Stimulated activated CD8-positive, alpha-beta memory T cell treated with anti-CD3 and anti-CD28 coated beads, Interleukin-12 subunit alpha, Interleukin-12 subunit beta, amount 100 ng/mL, for 4 hours (primary cell): Measurements from ENCODE around the gene PITRM1.
"Not testable (repeated sequence)": the region's sequence is repeated elsewhere in the genome, so short reads cannot be mapped to it uniquely, and the experiment has no call there.

ENCODE experiments used
- DNase-seq: peaks from one replicate; pipeline ENCODE4 v3.0.0-alpha.2; 2020; ENCODE audit warnings: low read depth

PITRM1 gene

DNA sequence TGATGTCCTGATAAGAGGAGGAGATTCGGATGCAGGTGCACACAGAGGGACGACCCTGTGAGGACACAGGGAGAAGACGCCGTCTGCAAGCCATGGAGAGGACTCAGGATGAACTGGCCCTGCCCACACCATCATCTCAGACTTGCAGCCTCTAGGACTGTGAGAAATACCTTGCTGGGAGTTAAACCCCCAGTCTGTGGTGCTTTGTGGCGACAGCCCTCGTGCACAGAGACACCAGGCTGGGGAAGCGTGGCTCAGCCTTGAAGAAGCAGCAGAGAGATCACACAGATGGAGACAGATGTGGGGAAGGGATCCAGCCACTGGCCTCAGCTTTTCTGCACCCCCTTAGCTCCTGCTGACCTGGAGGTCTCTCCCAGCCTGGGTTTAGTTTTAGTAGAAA is 26.3 kb upstream of the PITRM1 start:
- no peak for DNase-seq

DNA sequence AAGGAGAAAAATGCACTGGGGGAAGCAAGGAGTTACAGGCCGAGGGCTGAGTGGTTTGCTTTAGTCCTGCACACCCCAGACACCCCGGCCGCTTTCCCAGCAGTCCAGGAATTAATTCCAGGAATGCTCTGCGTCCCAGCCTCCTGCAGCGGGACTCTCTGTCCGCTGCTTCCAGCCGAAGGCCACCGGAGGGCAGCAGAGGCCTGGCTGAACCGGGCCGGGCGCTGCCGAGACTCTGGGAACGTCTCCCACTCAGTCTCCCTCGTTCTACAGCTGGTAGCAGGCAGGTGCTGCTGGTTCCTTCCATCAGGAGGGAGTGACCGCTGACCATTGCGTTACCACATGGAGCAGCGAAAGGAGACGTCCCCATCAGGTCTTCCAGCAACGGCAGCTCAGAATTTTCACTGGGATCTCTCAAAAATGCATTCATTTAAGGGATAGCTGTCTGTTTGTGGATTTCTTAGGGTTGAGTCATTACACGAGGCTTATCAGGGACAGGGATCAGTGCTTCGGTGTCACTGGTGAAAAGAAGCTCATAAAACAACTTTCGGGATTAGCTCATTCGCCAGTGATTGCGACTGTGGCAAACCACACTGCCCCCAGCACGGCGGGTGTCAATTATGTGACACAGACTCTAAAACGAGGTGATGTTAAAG is 24.9 kb upstream of the PITRM1 start:
- peak; percentile 43 for DNase-seq

DNA sequence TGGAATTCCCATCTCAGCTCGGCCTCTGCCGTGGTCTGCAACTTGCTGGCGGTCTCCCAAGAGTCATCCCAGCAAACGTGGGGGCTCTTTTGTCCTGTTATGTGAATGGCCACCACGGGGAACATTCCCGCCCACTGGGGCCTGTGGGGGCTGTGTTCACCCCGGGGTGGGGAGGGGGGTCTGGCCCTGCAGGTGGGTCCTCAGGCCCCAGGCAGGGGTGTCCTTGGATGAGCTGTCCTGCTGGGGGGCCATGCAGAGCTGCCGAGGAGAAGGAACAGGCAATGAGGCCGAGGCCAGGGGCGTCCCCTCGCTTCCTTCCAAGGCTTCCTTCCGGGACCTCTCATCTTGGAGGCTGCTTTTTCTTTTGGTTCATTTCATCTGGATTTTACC is 24.4 kb upstream of the PITRM1 start:
- no peak for DNase-seq

DNA sequence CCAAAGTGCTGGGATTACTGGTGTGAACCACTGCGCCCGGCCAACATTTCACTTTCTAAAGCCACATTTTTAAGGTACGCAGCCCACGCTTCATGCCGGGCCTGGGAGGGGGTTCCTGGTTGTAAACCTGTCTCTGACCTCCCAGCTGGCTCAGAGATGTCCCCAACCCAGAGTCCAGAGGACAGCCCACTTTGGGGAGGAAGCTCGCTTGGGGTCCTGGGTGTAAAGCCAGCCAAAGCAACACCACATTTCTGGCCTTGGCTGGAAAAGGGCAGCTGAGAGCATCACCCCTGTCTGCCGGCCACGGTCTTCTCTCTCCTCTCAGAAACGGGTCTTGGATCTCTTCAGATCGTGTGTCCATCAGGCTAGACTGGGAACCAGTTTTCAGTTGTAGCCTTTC is 23.9 kb upstream of the PITRM1 start:
- no peak for DNase-seq

DNA sequence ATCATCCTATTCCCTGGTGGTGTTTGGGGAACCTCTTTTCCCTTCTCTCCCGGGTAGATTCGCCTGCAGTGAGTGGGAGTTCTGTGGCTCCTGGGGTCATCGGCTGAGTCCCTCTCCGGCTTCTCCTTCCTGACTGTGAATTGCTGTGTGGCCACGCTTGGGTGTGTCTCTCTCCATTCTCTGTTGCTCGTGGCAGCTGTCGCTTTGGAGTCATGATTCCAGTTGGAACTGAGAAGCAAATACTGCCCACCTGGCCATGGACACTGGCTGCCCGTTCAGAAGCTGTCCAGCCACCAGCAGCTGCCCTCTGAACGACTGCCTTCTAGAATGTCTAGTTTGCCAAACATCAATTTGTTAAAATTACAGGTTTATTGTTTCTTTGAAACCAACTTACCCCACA is 23.1 kb upstream of the PITRM1 start:
- no peak for DNase-seq

DNA sequence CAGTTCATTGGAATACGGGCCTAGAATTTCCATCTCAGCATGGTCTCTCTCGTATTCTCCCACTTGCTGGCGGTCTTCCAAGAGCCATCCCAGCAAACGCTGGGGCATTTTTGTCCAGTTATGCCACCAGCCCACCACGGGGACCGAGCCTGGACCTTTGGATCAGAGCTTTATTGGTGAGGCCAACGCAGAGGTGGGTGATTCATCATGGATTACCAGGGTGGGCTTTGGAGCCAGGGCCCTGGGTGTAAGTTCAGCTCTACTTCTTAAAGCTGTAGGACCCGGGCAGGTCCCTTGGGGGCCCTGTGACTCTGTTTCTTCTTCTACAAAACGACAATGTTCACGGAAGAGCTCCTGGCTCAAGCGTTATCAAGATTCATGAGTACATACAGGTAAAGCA is 22.7 kb upstream of the PITRM1 start:
- no peak for DNase-seq

DNA sequence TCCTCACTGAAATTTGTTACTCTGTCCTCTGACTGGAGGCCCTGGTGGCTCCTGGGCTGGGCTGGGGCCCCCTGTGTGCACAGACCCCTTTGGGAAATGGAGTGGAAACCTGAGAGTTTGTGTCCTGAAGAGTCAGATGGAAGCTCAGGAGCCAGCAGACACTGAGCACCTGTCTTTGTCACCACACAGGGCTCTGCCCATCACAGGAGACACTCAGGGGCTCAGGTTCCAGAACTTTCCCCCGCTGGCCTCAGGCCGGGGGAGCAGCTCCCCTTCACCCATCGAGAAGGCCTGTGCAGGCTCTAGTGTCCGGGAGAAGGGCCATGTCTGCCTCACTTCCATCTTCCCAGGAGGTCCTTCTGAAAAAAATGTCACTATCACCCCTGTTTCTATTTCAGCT is 22.3 kb upstream of the PITRM1 start:
- no peak for DNase-seq

DNA sequence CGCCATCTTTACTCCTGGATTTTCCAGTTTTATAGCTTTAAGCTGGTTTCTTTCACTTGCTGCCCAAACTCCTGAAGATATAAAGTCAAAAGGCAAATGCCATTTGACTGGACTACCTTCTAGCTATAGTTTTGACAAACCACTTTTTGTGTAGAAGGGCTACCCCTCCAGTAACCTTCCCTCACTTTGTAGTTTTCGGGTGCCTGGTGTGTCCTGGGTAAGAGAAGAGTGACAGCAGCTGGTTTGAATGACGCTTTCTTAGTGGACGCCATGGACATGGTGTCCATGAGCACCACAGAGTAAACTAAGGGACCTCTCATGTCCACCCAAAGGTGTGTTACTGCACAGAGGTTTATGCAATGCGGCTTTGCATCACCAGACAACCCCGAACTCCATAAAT is 21.2 kb upstream of the PITRM1 start:
- no peak for DNase-seq

DNA sequence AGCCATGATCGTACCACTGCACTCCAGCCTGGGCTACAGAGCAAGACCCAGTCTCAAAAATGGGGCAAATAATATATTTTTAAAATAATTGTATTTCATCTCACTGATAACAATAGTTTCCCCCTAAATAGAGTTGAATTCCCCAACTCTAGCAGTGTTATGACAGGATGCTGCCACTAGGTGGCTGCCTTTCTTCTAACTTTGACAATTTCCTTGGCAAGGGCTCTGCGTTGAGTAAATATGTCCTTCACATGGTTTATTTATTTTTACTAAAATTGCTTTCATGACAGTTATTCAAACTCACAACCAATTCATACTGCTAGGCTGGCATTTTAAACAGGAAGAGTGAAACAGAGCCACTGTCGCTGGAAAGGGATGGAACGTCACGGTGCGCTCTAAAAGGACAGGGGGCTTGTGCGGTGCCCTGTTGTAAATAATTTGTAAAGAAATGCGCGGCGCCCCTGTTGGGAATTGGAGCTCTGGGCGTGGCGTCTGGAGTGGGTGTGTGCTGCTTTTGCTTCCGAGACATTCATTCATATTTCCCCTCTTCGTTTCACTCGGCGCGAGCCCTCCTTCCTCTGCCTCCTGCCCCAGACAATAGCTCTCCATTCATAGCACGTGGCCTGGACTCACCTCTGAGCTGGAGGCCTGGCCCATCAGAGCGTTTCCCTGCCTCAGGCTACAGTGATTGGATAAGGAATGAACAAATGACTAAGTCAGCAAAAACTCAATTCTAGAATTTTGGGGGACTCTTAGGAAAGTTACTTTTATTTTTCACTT is 20.5 kb upstream of the PITRM1 start:
- no peak for DNase-seq

DNA sequence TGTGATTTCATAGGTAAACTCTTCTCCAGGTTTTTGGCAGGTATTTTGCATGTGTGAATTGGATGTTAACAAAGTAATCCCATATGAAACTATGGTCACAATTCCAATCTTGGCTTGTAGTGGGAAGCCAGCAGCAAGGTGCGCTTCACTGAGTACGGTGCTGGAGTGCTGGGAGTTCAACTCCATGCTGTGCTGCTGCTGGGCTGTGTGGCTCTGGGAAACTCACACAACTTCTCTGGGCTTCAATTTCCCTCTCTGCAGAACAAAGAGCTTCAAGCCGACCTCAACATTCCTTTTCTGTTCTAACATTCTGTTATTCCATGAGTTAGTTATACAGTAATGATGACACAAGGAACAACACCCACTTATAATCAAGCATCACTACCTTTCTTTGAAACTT is 18.2 kb upstream of the PITRM1 start:
- DNase-seq = no peak

DNA sequence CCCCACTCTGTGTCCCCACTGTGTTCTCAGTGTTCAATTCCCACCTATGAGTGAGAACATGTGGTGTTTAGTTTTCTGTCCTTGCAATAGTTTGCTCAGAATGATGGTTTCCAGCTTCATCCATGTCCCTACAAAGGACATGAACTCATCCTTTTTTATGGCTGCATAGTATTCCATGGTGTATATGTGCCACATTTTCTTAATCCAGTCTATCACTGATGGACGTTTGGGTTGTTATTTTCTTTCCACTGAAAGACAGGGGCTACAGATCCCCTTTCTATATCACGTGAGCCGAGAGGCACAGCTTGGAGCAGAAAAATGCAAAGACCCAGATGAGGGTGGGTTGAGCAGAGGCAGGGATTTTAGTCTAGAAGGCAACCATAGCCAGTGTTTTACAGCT is 14.6 kb upstream of the PITRM1 start:
- DNase-seq = not testable (repeated sequence)

DNA sequence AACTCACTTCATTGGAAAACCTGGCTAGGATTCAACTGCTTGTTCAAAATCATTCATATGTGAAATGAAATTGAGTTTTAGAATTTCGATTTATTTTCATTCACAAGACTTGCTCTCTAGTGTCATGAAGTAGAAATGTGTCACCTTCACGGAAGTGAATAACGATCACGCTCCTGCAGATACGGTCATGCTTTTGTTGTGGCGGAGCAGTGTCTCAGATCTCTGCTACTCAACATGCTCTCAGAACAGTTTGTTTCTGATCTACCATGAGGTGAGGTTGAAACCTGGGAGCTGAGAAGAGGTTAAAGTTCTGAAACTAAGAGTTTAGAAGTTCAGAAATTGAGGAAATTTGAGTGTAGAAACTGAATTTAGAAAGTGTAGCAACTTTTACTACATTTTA is 13.8 kb upstream of the PITRM1 start:
- DNase-seq = no peak

DNA sequence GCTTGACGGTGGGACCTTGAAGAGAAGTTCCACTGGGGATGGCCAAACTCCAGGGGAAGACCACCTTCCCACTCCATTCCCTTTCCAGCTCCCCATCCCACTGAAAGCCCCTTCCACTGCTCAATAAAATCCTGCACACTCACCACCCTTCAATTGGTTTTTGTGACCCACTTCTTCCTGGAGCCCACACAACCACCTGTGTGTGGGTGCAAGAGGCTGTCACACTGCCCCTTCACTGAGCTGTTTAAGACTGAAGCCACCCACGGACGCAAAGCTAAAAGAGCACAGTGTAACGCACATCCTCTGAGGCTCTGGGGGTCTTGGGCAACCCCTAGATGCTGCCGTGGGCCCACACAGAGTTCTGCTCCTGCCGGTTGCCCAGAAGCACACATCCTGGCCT is 12.8 kb upstream of the PITRM1 start:
- DNase-seq = no peak

DNA sequence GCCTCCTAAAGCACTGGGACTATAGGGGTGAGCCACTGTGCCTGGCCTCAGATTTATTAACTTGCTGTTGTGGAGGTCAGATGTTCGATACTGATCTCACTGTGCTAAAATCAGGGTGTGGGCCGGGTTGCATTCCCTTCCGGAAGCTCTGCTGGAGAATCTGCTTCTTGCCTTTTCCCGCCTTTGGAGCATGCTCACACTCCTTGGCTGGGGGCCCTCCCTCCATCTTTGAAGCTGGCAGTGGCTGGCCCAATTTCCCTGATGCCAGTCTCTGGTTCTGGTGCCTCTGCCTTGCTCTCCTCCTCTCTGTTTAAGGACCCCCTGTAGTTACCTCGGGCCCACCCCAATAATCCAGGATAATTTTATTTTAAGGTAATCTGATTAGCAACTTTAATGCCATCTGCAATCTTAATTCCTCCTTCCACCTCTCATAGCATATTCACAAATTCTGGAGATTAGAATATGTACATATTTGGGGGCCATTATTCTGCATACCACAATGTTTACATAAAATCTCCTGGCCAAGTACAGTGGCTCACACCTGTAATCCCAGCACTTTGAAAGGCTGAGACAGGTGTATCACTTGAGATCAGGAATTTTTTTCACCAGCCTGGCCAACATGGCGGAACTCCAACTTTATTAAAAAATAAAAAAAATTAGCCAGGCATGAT is 7.9 kb upstream of the PITRM1 start:
- DNase-seq = no peak

DNA sequence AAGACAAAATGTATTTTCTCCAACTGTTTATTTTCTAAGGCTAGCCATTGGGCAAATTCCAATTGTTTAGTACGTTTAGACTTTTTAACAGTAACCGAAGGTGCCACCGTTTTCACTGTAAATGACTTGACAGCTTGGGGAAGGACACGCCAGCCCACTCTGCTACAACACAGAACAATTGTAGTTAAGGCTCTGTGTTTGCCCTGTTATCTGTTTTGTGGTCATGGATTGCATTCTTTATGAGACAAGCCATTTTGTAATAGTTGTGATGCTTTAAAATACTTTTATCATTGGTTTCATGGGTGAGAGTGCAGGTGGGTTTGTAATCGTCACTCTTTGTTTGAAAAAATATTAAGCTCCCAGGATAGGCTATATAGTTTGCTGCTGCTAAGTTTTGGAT is 6.6 kb upstream of the PITRM1 start:
- no peak for DNase-seq

DNA sequence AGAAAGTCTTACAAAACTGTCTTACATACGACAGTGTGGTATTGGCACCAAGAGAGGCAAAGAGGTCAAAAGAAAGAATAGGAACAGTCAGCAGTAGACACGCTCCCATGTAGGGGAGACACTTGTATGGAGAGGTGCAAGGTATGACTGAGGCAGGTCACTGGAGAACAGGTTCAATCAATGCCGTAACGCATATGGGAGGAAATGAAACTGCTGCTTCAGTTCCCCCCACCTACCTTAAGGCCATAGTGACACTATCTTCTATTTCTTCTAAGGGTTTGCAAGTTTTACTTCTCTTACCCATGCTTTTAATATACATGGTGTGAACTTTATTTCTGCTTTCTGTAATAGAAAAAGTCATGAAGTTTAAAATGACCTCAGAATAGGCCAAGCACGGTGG is 5.5 kb upstream of the PITRM1 start:
- DNase-seq = no peak

DNA sequence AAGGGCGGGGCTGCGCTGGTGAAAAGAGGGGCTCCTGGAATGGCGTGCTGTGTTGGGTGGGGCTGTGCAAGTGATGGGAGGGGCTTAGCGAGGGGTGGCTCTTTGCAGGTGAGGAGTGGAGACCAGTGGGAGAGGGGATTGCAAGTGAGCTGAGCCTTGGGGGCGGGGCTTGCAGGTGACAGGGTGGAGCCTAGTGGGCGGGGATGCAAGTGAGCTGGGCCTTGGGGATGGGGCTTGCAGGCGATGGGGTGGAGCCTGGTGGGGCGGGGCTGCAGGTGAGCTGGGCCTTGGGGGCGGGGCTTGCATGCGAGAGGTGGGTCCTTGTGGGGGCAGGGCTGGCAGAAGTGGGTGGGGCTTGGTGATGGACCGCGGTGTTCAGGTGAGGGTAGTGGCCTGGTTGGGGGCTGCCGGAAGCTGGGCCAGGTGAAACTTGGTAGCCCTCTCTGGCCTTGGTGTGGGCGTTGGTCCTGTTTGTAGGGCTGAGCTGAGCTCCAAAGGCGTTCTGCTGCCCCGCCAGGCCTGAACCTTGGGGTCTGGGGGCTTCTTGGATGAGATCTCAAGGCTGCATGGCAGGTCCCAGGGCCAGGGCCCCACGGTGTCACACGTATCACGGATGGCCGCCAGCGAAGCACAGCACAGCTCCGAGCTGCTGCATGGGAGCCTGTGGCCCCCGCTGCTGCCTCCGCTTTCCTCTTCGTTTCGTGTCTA is 743 bp upstream of the PITRM1 start:
- DNase-seq = no peak

DNA sequence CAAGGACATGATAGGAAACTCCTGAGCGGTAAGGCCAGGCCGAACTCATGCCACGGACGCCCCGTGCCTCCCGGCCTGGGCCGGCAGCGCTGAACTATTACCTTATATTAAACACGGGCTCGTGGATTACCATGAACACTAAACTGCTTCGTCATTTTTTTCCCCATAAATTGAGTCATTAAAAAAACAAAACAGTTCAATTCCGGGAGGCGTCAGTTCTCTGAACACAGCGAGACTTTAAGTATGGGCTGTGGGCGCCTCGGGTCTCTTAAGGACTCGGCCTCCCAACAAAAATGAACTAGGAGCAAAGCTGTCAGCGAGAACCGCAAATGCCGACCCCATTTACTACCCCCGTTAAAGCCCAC is 519 bp downstream of the PITRM1 start:
- no peak for DNase-seq

DNA sequence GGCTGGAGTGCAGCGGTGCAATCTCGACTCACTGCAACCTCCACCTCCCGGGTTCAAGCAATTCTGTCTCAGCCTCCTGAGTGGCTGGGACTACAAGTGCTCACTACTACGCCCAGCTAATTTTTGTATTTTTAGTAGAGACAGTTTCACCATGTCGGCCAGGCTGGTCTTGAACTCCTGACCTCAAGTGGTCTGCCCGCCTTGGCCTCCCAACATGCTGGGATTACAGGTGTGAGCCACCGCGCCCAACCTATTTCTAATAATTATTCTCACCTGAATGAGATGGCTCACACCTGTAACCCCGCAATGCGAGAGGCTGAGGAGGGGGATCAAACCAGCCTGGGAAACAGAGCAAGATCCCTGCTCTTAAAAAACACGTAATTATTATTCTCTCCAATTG is 1.1 kb downstream of the PITRM1 start:
- not testable (repeated sequence) for DNase-seq

DNA sequence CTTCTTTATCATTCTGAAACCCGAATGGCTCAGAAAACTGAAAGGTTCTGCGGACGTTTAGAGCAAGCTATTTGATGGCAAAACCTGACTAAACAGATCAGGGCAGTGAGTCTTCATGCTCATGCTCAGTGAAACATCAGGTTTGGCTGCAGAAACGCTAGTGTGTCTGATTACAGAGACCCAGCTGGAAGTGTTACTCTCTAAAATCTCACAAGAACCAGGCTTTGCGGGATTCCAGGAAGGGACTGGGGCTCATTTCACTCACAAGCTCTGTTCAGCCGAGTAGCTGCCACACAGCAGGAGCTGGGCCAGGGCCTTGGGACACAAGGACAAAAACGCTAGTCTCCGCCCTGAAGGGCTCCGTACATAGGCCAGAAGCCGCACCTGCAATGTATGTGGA is 2.9 kb downstream of the PITRM1 start:
- no peak for DNase-seq

DNA sequence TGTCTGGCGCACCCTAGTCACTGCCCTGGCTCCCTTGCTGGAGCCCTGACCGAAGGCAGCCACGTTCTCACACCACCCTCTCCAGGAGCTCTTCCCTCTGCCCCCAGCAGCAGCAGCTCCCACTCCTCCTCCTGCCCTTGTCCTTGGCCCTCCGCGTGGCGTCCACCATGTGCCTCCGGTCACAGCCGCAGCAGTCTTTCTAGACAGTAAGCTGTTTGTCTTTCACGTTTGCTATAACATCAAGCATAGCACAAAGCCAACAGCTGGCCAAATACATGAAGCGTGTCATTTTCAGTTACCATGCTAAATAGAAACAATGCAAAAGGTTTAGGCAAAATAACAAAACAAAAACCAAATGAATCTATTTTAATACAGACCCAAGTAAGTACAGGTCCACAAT is 3.3 kb downstream of the PITRM1 start:
- no peak for DNase-seq

DNA sequence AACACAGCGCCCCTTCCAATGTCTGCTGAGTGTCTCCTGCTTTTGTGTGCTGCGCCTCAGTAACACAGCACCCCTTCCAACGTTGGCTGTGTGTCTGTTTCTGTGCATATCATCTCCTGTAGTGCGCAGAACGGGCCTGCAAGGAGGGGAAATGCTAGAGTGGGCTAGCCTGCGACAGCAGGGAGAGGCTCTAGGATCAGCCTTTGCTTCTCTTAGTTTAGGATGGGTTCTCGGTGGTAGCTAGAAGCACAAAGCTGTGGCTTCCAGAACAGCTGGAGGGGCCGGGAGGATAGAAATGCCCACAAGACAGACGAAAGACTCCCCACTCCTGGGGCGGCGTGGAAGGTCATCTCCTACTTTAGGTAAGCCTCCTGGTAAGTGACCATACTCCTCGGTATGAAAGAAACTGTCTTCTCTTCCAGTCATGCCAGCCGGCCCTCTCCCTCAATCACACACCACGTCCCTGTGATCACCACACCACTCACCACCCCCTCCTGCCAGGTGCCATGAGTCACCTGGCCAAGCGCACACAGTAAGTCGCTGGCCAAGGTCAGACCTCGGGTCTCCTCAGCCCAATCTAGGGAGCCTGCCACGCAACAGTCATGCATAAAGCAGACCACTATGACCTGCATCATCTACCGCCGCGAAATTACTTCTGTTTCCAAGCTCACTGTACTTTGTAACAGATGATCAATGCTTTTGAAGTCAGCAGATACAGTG is 4.8 kb downstream of the PITRM1 start:
- DNase-seq = no peak
